ENCODE data around the gene KCNN1. TPM values are rescaled to one million over a fixed set of nuclear protein-coding genes. Genes with fewer than 3 reads are reported as not detected.

Gene KCNN1
- total RNA-seq, 3 donors from 2014 or later = 0.33 to 0.59 TPM; not detected in 1

DNA sequence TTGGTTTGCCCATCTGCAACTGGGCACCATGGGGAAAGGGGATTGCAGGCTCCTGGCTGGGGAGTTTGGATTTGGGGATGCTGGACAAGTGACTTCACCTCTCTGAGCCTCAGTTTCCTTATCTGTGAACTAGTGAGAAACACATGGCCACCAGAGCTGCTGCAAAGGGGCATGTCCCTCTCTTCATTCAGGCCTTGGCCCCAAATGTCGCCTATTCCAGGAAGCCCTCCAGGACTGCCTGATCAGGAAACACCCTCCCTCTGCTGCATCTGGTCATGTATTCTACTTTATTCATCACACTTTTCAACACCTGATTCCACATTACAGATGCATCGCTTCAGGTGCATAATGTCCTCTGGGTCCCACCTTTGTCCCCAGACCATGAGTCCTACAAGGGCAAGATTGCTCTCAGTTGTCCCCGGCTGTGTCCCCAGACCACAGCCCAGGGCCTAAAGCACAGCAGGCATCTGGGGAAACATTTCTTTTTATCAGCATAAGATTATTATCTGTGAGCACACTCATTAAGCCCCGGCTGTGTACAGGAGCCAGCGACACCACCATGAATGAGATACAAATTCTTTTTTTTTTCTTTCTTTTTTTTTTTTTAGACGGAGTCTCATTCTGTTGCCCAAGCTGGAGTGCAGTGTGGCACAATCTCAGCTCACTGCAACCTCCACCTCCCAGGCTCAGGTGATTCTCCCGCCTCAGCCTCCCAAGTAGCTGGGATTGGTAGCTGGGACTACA lies 78.6 kb downstream of the KCNN1 start:
- Histone ChIP-seq H3K27ac (peak overlapping the region; percentile 82 to 87), H3K36me3 (no peaks in the 10 kb centered on the region), H3K4me3 (peak overlapping the region; percentile 40 to 67 (median 46)), H3K9me3 (peaks cover 0 to 3% of the 10 kb centered on the region in 2 donors), H3K27me3 (no peaks in the 10 kb centered on the region), H3K4me1 (peaks cover 5 to 7% of the 10 kb centered on the region in 2 donors)
- TF ChIP-seq POLR2AphosphoS5 (IDR thresholded peaks at IDR 0.05) = no peak
- TF ChIP-seq, protein P1, sequence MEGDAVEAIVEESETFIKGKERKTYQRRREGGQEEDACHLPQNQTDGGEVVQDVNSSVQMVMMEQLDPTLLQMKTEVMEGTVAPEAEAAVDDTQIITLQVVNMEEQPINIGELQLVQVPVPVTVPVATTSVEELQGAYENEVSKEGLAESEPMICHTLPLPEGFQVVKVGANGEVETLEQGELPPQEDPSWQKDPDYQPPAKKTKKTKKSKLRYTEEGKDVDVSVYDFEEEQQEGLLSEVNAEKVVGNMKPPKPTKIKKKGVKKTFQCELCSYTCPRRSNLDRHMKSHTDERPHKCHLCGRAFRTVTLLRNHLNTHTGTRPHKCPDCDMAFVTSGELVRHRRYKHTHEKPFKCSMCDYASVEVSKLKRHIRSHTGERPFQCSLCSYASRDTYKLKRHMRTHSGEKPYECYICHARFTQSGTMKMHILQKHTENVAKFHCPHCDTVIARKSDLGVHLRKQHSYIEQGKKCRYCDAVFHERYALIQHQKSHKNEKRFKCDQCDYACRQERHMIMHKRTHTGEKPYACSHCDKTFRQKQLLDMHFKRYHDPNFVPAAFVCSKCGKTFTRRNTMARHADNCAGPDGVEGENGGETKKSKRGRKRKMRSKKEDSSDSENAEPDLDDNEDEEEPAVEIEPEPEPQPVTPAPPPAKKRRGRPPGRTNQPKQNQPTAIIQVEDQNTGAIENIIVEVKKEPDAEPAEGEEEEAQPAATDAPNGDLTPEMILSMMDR (IDR thresholded peaks at IDR 0.05) = no peak
- no peak for TF ChIP-seq POLR2A (IDR thresholded peaks at IDR 0.05)
- DNase-seq (ENCODE audit: low spot score in 2 of 2) = no peak
- intact Hi-C loops (cut with DNase I; ENCODE audit: low total_unique reads) = no loop called here

DNA sequence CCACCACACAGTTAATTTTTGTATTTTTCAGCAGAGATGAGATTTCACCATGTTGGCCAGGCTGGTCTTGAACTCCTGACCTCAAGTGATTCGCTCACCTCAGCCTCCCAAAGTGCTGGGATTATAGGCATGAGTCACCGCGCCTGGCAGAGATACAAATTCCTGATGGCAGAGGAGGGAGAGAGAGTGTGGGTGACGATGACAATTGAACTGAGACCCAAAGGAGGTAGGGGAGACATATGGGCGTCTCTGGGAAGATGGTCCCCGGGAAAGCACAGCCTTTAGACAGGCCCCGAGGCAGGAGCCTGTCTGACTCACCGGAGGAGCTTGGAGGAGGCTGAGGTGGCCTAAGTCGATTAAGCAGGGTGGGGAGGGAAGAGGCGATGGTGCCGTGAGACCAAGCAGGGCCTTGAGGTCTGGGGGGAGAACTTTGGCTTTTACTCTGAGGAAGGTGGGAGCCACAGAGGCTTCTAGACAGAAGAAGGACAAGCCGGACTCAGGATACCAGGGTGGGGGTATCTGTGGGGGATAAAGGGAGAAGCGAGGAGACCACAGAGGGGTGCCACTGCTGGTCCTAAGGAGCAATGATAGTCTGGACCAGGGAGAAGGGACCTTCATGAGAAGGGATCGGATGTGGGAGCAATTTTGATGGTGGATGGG lies 79.3 kb downstream of the KCNN1 start:
- H3K27me3 ChIP-seq = no peaks in the 10 kb centered on the region
- H3K4me3 ChIP-seq = no peak overlapping the region
- TF ChIP-seq POLR2AphosphoS5 (IDR thresholded peaks at IDR 0.05) (peak in 2 of 3 donors; percentile 8 to 51), POLR2A (IDR thresholded peaks at IDR 0.05) (no peak)
- TF ChIP-seq, protein P1 (IDR thresholded peaks at IDR 0.05) = no peak
- H3K36me3 ChIP-seq = no peaks in the 10 kb centered on the region
- DNase-seq (ENCODE audit: low spot score in 2 of 2) = peak in 1 of 2 donors; percentile 70
- intact Hi-C loops (cut with DNase I; ENCODE audit: low total_unique reads) = no loop called here
- peak overlapping the region; percentile 82 to 87 for H3K27ac ChIP-seq
- peaks cover 5 to 7% of the 10 kb centered on the region in 2 donors for H3K4me1 ChIP-seq
- H3K9me3 ChIP-seq = no peaks in the 10 kb centered on the region

DNA sequence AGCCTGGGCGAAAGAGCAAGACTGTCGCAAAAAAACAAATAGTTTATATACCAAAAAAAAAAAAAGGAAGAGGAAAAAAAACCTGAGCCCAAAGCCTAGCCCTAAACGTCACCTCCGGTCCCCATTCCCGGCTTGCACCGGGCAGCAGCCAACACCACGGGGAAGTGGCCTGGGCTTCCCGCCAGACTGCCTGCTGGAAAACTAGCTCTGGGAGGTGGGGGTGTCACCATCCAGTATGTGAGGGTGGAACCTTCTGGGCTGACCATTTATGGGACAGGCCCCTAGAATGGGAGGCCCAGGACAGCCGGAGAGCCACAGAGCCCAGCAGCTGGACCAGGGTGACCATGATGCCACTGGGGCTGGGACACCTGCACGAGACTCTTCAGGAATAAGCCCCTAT lies 82.5 kb downstream of the KCNN1 start:
- H3K4me3 ChIP-seq = no peak overlapping the region
- H3K27me3 ChIP-seq = no peaks in the 10 kb centered on the region
- no peaks in the 10 kb centered on the region for H3K36me3 ChIP-seq
- peak in 2 of 3 donors; percentile 48 to 60 for TF ChIP-seq POLR2AphosphoS5 (IDR thresholded peaks at IDR 0.05)
- TF ChIP-seq, protein P1 (IDR thresholded peaks at IDR 0.05) = no peak
- intact Hi-C loops (cut with DNase I; ENCODE audit: low total_unique reads) = no loop called here
- DNase-seq (ENCODE audit: low spot score in 2 of 2) = peak; percentile 64 to 77
- H3K4me1 ChIP-seq = peaks cover 5 to 11% of the 10 kb centered on the region in 2 donors
- H3K27ac ChIP-seq = peak overlapping the region; percentile 69 to 87
- no peaks in the 10 kb centered on the region for H3K9me3 ChIP-seq

Other genes with a start within 250 kb of the KCNN1 start
- gene MAP1S, start 247.6 kb upstream of the KCNN1 start, total RNA-seq = 10 to 100 TPM; 11.2 to 17.4 (median 15.4) TPM
- 1 to 10 TPM; 1.6 to 5.3 (median 2.9) TPM for gene FCHO1, start 215.6 kb upstream of the KCNN1 start, total RNA-seq
- gene B3GNT3, start 172.0 kb upstream of the KCNN1 start, total RNA-seq = 1 to 10 TPM in 2 of 3 donors, under 1 TPM in 1; 0.32 to 6.9 (median 2.0) TPM
- under 1 TPM in 1 of 3 donors, not detected in 2; 0.66 TPM for gene INSL3, start 145.6 kb upstream of the KCNN1 start, total RNA-seq
- gene JAK3, start 119.1 kb upstream of the KCNN1 start, total RNA-seq = 10 to 100 TPM in 1 of 3 donors, 1 to 10 TPM in 2; 2.8 to 13.1 (median 3.5) TPM
- 1,000 to 10,000 TPM; 1,333 to 1,973 (median 1,587) TPM for gene RPL18A, start 107.2 kb upstream of the KCNN1 start, total RNA-seq
- not detected for gene SLC5A5, start 95.2 kb upstream of the KCNN1 start, total RNA-seq
- 10 to 100 TPM; 43.8 to 53.4 (median 47.9) TPM for gene CCDC124, start 34.1 kb upstream of the KCNN1 start, total RNA-seq
- gene ARRDC2, start 41.1 kb downstream of the KCNN1 start, total RNA-seq = 10 to 100 TPM; 49.4 to 89.3 (median 53.4) TPM
- gene IL12RB1, start 119.8 kb downstream of the KCNN1 start, total RNA-seq = 1 to 10 TPM in 2 of 3 donors, under 1 TPM in 1; 0.98 to 2.1 (median 1.6) TPM
- gene MAST3, start 130.7 kb downstream of the KCNN1 start, total RNA-seq = 1 to 10 TPM; 5.6 to 8.5 (median 6.2) TPM
- 10 to 100 TPM in 1 of 3 donors, 1 to 10 TPM in 2; 8.6 to 12.1 (median 8.8) TPM for gene PIK3R2, start 186.1 kb downstream of the KCNN1 start, total RNA-seq
- 100 to 1,000 TPM in 1 of 3 donors, 10 to 100 TPM in 2; 50.1 to 103 (median 91.6) TPM for gene IFI30, start 206.7 kb downstream of the KCNN1 start, total RNA-seq
- gene MPV17L2, start 226.1 kb downstream of the KCNN1 start, total RNA-seq = 10 to 100 TPM; 24.3 to 41.3 (median 37.1) TPM
- 1 to 10 TPM in 2 of 3 donors, under 1 TPM in 1; 0.66 to 1.2 (median 1.1) TPM for gene RAB3A, start 236.9 kb downstream of the KCNN1 start, total RNA-seq

All from breast epithelium (tissue), 4 donors.